Activated naive CD4-positive, alpha-beta T cell treated with anti-CD3 and anti-CD28 coated beads, Interleukin-2, amount 10 ng/mL, durations not matched to agents 7 days and 5 days (primary cell): ENCODE measurements around the gene NDUFAF3.

Experiments used
- CTCF ChIA-PET: fragments of 350-600 bp; sonication (Branson Sonifier 250); formaldehyde crosslinking; loops from one replicate; lab custom pipeline; 2021; ENCODE audit warnings: antibody characterized with exemption; lab: Charles Lee
- DNase-seq: peaks from one replicate; pipeline ENCODE4 v3.0.0-alpha.2; 2020
- H3K27ac Mint-ChIP-seq: one replicate; pipeline ENCODE4 v1.8.0; 2021; ENCODE audit warnings: mild to moderate bottlenecking, moderate library complexity, mixed read lengths
- H3K27me3 Mint-ChIP-seq: one replicate; pipeline ENCODE4 v1.8.0; 2021; ENCODE audit warnings: mild to moderate bottlenecking, mixed read lengths
- H3K36me3 Mint-ChIP-seq: one replicate; pipeline ENCODE4 v1.8.0; 2021; ENCODE audit warnings: mixed read lengths
- H3K4me1 Mint-ChIP-seq: one replicate; pipeline ENCODE4 v1.8.0; 2021; ENCODE audit warnings: mixed read lengths
- H3K4me3 Mint-ChIP-seq: one replicate; pipeline ENCODE4 v1.8.0; 2021; ENCODE audit warnings: mild to moderate bottlenecking, moderate library complexity, mixed read lengths
- H3K9me3 Mint-ChIP-seq: one replicate; pipeline ENCODE4 v1.8.0; 2021; ENCODE audit warnings: mixed read lengths

NDUFAF3 gene, protein sequence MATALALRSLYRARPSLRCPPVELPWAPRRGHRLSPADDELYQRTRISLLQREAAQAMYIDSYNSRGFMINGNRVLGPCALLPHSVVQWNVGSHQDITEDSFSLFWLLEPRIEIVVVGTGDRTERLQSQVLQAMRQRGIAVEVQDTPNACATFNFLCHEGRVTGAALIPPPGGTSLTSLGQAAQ

DNA sequence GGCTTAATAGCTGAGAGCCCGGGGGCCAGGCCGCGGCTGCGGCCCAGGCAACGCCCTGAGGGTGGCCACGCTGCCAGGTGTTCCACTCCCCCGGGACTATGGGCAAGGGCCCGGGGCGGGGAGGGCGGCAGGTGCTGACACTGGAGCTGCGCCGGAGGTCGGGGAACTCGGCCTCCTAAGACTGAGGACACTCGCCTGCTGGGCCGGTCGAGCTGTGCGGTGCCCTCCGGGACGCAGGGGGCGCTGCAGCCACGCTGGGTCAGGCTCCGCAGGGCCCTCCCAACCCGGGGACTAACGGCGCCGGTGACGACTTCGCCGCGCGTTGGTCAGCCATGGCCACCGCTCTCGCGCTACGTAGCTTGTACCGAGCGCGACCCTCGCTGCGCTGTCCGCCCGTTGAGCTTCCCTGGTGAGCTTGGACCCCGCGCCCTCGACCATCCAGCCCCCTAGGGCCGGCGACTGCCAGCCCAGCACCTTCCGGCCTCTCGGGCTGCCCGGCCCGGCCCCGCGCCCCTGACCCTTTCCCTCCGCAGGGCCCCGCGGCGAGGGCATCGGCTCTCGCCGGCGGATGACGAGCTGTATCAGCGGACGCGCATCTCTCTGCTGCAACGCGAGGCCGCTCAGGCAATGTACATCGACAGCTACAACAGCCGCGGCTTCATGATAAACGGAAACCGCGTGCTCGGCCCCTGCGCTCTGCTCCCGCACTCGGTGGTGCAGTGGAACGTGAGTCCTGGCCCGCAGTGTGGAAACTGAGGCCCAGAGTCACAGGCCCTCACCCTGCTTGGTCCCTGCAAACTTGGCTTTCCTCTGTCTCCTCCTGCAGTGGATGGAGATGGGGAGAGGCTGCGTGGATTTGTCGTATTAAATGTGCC lies at the start of gene NDUFAF3:
Gene NDUFAF3 (plus strand): TSS at position 309 of the 875 bp plus-strand sequence. CDS start 24 bp downstream, at position 333.
- H3K4me3 Mint-ChIP-seq = peak within 1 kb of the TSS; percentile 90

DNA sequence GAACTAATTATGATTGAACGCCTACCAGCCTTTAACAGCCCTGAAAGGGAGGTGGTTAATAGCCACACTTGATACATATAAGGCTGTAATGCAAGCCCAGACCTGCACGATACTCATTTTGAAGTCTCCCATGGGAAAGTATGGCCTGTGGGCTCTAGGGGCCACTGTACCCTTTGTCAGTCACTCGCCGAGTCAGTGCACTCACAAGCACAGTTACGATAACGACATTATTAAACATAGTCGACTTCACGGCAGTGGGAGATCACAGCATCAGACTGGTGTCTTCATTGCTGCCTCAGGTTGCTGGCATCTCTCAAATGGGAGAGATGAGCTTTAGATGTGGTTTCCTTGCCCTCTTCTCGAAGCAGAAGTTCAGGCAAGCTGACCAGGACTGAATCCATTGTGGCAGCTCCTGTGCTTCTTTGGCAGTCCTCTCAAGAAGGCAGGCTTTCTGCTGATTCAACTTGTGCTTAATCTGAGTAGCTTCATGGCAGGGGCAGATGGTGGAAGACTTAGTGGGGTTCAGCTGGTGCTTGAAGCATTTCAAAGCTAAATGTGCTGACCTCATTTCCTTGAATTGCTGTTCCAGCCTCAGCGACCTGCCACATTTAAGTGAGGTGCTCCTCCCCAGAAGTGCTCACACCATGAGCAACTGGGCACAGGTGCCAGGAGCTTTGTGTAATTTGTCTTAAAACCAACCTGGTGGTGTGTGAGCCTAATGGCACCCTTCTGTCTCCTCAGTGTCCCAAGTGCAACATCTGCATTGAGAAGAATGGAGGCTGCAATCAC lies 47.7 kb upstream of the NDUFAF3 start:
- Mint-ChIP-seq H3K27me3 (no peaks in the 10 kb centered on the region), H3K4me3 (no peak overlapping the region), H3K4me1 (peaks cover 14% of the 10 kb centered on the region), H3K27ac (peak overlapping the region; percentile 4), H3K9me3 (no peaks in the 10 kb centered on the region), H3K36me3 (peaks cover 51% of the 10 kb centered on the region)
- no peak for DNase-seq
- CTCF ChIA-PET = interaction anchor here (0.6 to 0.7 kb wide), 2 partner anchors 10 to 236 kb away, joined by 3 to 4 read pairs; no protein-coding TSS in a partner anchor

More for the DNA sequence above, at the start of gene NDUFAF3:
- Mint-ChIP-seq H3K9me3 (no peaks in the 10 kb centered on the region), H3K4me1 (peaks cover 60% of the 10 kb centered on the region), H3K36me3 (peaks cover 47% of the 10 kb centered on the region), H3K27me3 (no peaks in the 10 kb centered on the region), H3K27ac (peak within 1 kb of the TSS; percentile 99)
- CTCF ChIA-PET = interaction anchor here (1.3 to 9.0 kb wide), 5 partner anchors 9 to 98 kb away, joined by 3 to 62 read pairs (median 6); partner anchors contain the start of genes USP19 and WDR6
- DNase-seq = peak; percentile 94

DNA sequence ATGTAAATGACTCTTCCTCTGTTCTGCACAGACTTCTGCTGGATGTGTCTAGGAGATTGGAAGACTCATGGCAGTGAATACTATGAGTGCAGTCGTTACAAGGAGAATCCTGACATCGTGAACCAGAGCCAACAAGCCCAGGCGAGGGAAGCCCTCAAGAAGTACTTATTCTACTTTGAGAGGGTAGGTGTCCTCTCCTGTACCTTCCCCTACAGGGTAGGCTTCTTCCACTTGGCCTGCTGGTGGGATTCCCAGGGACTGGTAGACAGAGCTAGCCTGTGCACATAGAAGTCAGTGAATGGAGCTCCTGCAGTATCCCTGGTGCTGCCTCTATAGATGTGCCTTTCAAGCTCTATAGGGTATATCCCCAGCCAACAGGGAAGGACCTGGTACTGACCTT lies 42.5 kb upstream of the NDUFAF3 start:
- CTCF ChIA-PET = no interaction called here
- Mint-ChIP-seq H3K36me3 (peaks cover 60% of the 10 kb centered on the region), H3K9me3 (no peaks in the 10 kb centered on the region)

DNA sequence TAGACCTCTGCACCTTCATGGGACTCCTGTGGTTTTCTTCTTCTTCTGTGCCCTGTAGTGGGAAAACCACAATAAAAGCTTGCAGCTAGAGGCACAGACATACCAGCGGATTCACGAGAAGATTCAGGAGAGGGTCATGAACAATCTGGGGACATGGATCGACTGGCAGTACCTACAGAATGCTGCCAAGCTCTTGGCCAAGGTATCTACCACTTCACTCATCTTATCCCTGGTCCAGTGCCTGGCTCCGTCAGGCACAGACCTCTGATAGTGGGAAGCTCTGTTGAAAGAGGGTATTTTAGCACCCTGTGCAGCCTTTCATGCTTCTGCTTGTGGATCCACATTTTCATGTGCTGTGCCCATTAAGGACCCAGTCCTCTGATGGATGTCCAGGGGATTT lies 41.6 kb upstream of the NDUFAF3 start:
- peaks cover 55% of the 10 kb centered on the region for H3K36me3 Mint-ChIP-seq
- H3K4me1 Mint-ChIP-seq = no peaks in the 10 kb centered on the region
- no peak overlapping the region for H3K27ac Mint-ChIP-seq
- CTCF ChIA-PET = interaction anchor here (1.3 kb wide), 1 partner anchor 589 kb away, joined by 3 read pairs; no protein-coding TSS in a partner anchor
- DNase-seq = no peak
- H3K4me3 Mint-ChIP-seq = no peak overlapping the region
- no peaks in the 10 kb centered on the region for H3K9me3 Mint-ChIP-seq
- H3K27me3 Mint-ChIP-seq = no peaks in the 10 kb centered on the region

More for the DNA sequence above, 42.5 kb upstream of the NDUFAF3 start:
- Mint-ChIP-seq H3K27ac (no peak overlapping the region), H3K4me3 (no peak overlapping the region), H3K4me1 (peaks cover 6% of the 10 kb centered on the region), H3K27me3 (no peaks in the 10 kb centered on the region)
- no peak for DNase-seq

DNA sequence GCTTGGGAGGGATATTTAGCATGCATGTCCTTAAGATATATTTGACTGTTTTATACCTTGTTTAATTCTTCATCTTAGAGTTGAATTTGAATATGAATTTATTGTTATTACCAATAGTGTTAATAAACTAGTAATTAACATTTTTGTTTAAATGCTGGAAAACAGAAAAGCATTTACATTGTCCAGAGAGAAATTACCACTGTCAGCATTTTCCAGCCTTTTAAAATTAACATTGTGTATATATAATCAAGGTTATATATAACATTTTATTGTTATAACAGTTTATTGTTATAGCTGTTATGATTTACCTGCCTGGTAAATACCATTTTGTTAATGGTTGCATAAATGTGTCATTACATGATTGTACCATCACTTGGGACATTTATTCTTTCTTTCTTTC lies 39.9 kb upstream of the NDUFAF3 start:
- Mint-ChIP-seq H3K9me3 (no peaks in the 10 kb centered on the region), H3K4me1 (no peaks in the 10 kb centered on the region), H3K27me3 (no peaks in the 10 kb centered on the region), H3K27ac (no peak overlapping the region), H3K4me3 (no peak overlapping the region), H3K36me3 (peaks cover 48% of the 10 kb centered on the region)
- DNase-seq = no peak
- CTCF ChIA-PET = no interaction called here

DNA sequence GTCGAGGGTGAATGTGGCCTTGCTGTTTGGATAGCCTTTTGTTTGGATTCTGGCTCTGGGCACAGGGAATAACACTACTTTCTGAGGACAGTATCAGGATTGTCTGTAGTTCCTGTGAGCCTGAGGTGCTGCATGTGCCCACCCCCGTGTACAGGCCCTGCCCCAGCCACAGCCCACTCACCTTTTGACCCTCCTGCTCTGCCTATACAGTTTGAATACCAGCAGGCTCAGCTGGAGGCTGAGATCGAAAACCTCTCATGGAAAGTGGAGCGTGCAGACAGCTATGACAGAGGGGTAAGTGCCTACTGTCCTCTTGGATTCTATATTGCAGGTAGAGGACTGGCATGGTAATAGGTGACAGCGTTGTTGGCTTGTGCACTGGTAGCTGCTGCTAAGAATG lies 39.2 kb upstream of the NDUFAF3 start:
- Mint-ChIP-seq H3K27me3 (no peaks in the 10 kb centered on the region), H3K27ac (no peak overlapping the region), H3K36me3 (peaks cover 48% of the 10 kb centered on the region), H3K4me3 (no peak overlapping the region), H3K4me1 (peaks cover 2% of the 10 kb centered on the region), H3K9me3 (no peaks in the 10 kb centered on the region)
- no peak for DNase-seq
- CTCF ChIA-PET = interaction anchor here (0.6 kb wide), 1 partner anchor 25 kb away, joined by 4 read pairs; no protein-coding TSS in a partner anchor

DNA sequence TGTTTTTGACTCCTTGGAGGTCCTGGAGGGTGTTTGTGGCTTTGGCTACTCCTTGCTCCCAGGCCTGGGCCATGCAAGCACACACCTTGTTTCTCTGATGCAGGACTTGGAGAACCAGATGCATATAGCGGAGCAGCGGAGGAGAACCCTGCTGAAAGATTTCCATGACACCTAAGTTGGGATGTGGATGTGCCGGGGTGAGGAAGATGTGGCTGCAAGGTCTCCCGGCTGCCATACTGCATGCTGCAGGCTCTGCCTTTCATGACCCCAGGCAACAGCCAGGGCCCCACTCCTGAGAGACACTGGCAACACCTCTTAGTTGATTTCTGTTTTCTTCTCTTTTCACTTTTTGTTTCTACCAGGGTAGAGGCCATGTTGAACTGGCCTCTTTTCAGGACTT lies 38.8 kb upstream of the NDUFAF3 start:
- Mint-ChIP-seq H3K4me1 (peaks cover 6% of the 10 kb centered on the region), H3K27ac (peak overlapping the region; percentile 45)
- CTCF ChIA-PET = interaction anchor here (0.6 kb wide), 1 partner anchor 25 kb away, joined by 4 read pairs; no protein-coding TSS in a partner anchor

DNA sequence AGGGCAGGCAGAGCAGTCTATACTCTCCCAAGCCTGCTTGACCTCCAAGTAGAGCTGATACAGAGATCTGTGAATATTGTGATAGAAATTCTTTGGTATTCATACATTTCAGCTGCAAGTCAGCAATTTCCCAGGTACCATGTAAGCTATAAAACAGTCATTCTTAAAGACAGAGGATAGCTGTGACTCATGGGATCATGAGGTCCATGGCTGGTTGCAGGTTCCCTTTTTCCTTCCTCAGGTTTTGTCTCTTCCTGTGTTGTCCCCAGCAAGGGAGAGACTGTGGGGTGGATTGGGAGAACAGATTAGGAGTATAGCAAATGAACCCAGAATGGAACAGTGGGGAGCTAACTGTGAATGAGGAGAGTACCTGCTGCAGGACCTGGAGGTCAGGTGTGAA lies 37.3 kb upstream of the NDUFAF3 start:
- no peaks in the 10 kb centered on the region for H3K9me3 Mint-ChIP-seq
- CTCF ChIA-PET = interaction anchor here (0.8 to 2.0 kb wide), 3 partner anchors 23 to 50 kb away, joined by 3 to 6 read pairs (median 5); partner anchors contain the start of gene WDR6
- no peaks in the 10 kb centered on the region for H3K27me3 Mint-ChIP-seq
- H3K4me3 Mint-ChIP-seq = no peak overlapping the region
- H3K27ac Mint-ChIP-seq = peak overlapping the region; percentile 2
- H3K36me3 Mint-ChIP-seq = peaks cover 41% of the 10 kb centered on the region
- H3K4me1 Mint-ChIP-seq = peaks cover 18% of the 10 kb centered on the region
- DNase-seq = no peak

More for the DNA sequence above, 38.8 kb upstream of the NDUFAF3 start:
- no peak for DNase-seq
- Mint-ChIP-seq H3K4me3 (no peak overlapping the region), H3K36me3 (peaks cover 48% of the 10 kb centered on the region), H3K9me3 (no peaks in the 10 kb centered on the region), H3K27me3 (no peaks in the 10 kb centered on the region)

DNA sequence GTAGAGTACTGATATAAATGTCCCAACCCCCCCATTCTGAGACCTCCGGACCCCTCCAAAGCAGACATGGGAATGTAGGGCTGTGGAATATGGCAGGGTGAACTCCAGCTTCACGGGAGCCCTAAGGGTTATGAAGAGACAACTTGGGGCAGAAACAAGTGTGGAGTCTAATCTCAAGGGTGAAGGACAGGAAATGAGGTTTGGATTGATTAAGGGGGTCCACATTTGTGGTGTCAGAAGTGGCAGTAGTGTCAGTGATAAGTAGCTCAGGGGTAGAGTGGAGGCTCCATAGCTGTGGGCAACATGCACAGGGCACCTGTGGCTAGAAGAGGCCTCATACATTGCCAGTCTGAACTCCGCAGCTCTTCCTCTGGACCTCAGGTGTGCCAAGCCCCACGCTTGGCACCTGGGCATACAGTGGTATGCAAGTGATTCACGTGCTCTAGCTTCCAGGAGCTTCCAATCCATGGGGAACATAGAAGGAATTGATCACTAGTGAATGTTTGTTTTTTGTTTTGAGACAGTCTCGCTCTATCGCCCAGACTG lies 36.0 kb upstream of the NDUFAF3 start:
- Mint-ChIP-seq H3K27ac (no peak overlapping the region), H3K4me1 (peaks cover 22% of the 10 kb centered on the region), H3K27me3 (no peaks in the 10 kb centered on the region), H3K36me3 (peaks cover 35% of the 10 kb centered on the region), H3K9me3 (no peaks in the 10 kb centered on the region), H3K4me3 (no peak overlapping the region)
- CTCF ChIA-PET = interaction anchor here (0.7 to 4.3 kb wide), 4 partner anchors 13 to 34 kb away, joined by 3 to 41 read pairs (median 6); partner anchors contain the start of gene WDR6
- no peak for DNase-seq

DNA sequence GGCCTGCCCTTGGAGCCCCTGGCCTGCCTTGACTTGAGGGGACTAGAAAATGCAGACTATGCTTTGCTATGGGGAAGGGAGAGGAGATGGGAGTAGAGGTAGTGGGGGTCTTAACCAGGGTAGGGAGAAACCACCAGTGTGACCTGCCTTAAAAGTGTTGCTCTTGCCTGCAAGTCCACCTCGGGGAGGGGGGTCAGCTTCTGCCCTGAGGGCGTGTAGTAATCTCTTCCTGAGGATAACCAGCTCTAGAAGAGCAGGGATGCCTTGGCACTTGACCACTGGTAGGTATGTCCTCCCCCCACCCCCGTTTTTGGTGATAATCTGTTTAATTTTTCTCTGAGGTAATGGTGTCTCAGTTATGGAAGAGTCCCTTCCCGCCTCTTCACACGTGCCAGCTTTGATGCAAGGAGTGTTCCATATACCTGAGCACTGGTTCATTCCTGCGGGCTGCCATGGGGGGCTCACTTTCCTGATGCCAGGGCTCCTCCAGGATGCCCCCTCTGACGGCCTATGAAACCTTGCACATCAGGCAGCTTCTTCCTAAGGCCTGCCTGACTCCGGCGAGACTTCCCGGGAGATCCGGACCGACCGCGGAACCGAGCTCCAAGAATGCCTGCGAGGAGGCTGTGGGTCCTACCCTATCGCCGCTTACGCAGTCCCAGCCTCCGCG lies 32.7 kb upstream of the NDUFAF3 start:
- Mint-ChIP-seq H3K27ac (peak overlapping the region; percentile 94), H3K4me3 (peak overlapping the region; percentile 91), H3K27me3 (no peaks in the 10 kb centered on the region), H3K4me1 (peaks cover 53% of the 10 kb centered on the region), H3K36me3 (peaks cover 17% of the 10 kb centered on the region), H3K9me3 (no peaks in the 10 kb centered on the region)
- CTCF ChIA-PET = interaction anchor here (1.1 to 4.3 kb wide), 7 partner anchors 11 to 169 kb away, joined by 3 to 46 read pairs (median 26); partner anchors contain the start of genes NDUFAF3, QRICH1 and WDR6
- no peak for DNase-seq

DNA sequence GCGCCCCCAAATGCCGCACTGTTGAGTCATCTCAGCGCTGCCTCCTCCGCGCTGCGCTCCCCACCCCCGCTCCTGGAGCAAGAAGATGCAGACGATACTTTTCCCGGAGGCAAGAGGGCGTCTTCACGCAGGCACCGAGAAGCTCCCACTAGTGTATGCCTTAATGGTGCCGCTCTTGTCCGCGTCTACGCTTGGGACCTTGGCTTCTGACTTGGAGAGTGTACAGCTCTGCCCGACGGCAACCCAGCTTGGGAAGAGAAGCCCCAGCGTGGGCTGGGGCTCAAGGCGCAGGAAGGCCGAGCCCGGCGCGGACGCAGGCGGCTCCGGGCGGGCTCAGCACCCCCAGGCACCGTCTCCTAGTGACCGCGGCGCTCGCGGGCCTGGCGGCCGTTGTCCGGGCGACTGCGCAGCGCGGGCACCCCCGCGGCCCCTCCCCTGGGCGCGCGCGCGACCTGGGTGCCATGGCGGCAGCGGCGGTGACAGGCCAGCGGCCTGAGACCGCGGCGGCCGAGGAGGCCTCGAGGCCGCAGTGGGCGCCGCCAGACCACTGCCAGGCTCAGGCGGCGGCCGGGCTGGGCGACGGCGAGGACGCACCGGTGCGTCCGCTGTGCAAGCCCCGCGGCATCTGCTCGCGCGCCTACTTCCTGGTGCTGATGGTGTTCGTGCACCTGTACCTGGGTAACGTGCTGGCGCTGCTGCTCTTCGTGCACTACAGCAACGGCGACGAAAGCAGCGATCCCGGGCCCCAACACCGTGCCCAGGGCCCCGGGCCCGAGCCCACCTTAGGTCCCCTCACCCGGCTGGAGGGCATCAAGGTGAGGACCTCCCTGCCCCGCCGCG lies 31.9 kb upstream of the NDUFAF3 start, which contains the start of gene P4HTM:
Gene P4HTM (plus strand): TSS at position 446 of the 840 bp plus-strand sequence. CDS start 16 bp downstream, at position 462.
- H3K27me3 Mint-ChIP-seq = no peaks in the 10 kb centered on the region
- H3K27ac Mint-ChIP-seq = peak within 1 kb of the TSS; percentile 94
- peaks cover 59% of the 10 kb centered on the region for H3K4me1 Mint-ChIP-seq
- H3K36me3 Mint-ChIP-seq = peaks cover 18% of the 10 kb centered on the region
- H3K9me3 Mint-ChIP-seq = no peaks in the 10 kb centered on the region
- peak within 1 kb of the TSS; percentile 92 for H3K4me3 Mint-ChIP-seq
- DNase-seq = peak; percentile 78
- CTCF ChIA-PET = interaction anchor here (1.1 to 4.3 kb wide), 6 partner anchors 17 to 169 kb away, joined by 3 to 46 read pairs (median 28); partner anchors contain the start of genes NDUFAF3, QRICH1 and WDR6
